ENCODE results near the gene SIPA1L2. TPM values are rescaled to one million over a fixed set of nuclear protein-coding genes. Genes with fewer than 3 reads are reported as not detected.

SIPA1L2 gene
- total RNA-seq, 1 donor from 2014 or later, result 0.13 TPM

Other genes starting within 250 kb of the SIPA1L2 start
- gene MAP10, start 175.3 kb upstream of the SIPA1L2 start, total RNA-seq, result 2.7 and 3.0 TPM in 2 replicates